OCI-LY7 (cell line): ENCODE data around the gene RASD1.

Source experiments
- EZH2phosphoT487 ChIP-seq: fragments of 200-600 bp; sonication (generic); IDR thresholded peaks from 2 replicates; pipeline ENCODE4 v1.6.1; 2018; ENCODE audit warnings: low read depth, borderline replicate concordance, mild to moderate bottlenecking, mixed run types, antibody characterized with exemption, low read length, moderate library complexity, mixed read lengths
- TF ChIP-seq, protein P1 (sequence below): fragments of 200-600 bp; sonication (generic); conservative IDR thresholded peaks from 2 replicates; pipeline ENCODE4 v1.5.1; 2014; ENCODE audit warnings: mild to moderate bottlenecking, antibody characterized with exemption, low read length, moderate library complexity, mixed read lengths

DNA sequence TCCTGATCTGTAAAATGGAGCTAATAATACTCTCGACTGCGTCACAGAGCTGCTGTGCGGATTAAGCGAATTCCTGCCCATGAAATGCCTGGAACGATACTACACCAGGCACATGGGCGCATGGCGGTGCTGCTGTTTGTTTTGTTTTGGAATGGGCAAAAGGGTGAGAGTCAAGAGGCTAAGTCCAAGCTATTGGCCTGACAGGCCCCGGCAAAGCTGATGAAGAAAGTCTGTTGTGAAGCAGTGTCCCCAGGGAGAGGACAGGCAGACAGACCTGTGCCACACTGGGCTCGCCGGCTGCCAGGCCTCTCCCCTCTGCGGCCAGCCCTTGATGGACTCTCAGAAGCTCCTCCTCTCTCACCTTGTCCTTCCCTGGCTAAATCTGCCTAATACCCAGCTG, 31.3 kb upstream of the RASD1 start:
- TF ChIP-seq, protein P1, sequence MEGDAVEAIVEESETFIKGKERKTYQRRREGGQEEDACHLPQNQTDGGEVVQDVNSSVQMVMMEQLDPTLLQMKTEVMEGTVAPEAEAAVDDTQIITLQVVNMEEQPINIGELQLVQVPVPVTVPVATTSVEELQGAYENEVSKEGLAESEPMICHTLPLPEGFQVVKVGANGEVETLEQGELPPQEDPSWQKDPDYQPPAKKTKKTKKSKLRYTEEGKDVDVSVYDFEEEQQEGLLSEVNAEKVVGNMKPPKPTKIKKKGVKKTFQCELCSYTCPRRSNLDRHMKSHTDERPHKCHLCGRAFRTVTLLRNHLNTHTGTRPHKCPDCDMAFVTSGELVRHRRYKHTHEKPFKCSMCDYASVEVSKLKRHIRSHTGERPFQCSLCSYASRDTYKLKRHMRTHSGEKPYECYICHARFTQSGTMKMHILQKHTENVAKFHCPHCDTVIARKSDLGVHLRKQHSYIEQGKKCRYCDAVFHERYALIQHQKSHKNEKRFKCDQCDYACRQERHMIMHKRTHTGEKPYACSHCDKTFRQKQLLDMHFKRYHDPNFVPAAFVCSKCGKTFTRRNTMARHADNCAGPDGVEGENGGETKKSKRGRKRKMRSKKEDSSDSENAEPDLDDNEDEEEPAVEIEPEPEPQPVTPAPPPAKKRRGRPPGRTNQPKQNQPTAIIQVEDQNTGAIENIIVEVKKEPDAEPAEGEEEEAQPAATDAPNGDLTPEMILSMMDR: no peak
- TF ChIP-seq EZH2phosphoT487: no peak
